Breast epithelium (tissue), 4 donors: ENCODE results near the gene ETFA. TPM values are rescaled to one million over a fixed set of nuclear protein-coding genes. Genes with fewer than 3 reads are reported as not detected.

Experiments
- DNase-seq, 2 donors: peaks; one replicate each; pipeline ENCODE4 v3.0.0-alpha.2; 2019; ENCODE audit warnings: low spot score in 2 of 2
- H3K27ac ChIP-seq, 2 donors: fragments of 200-600 bp; sonication (generic) in 1 of 2; one replicate each; pipeline ENCODE4 v1.5.1; 2016 to 2019; ENCODE audit warnings: mild to moderate bottlenecking in 1 of 2
- H3K27me3 ChIP-seq, 2 donors: fragments of 200-600 bp; sonication (generic) in 1 of 2; one replicate each; pipeline versions ENCODE4 v1.5.1 to v1.6.0; 2017 to 2019; ENCODE audit warnings: control low read depth in 1 of 2, mild to moderate bottlenecking in 1 of 2
- H3K36me3 ChIP-seq: fragments of 200-600 bp; one replicate; pipeline ENCODE4 v1.5.1; 2019
- H3K4me1 ChIP-seq, 2 donors: fragments of 200-600 bp; sonication (generic); one replicate each; pipeline ENCODE4 v1.5.1; 2016 to 2019; ENCODE audit warnings: control low read depth in 1 of 2
- H3K4me3 ChIP-seq, 3 donors: fragments of 200-600 bp; sonication (generic); 1 replicate in 2 of 3; 2 replicates in 1 of 3; pipeline ENCODE4 v1.5.1; 2016 to 2019; ENCODE audit warnings: mild to moderate bottlenecking in 3 of 3, moderate library complexity in 2 of 3
- H3K9me3 ChIP-seq, 2 donors: fragments of 200-600 bp; sonication (generic) in 1 of 2; one replicate each; pipeline ENCODE4 v1.5.1; 2016 to 2019; ENCODE audit warnings: control low read depth in 1 of 2
- POLR2A ChIP-seq: fragments of 450-650 bp; IDR thresholded peaks from one replicate; pipeline ENCODE4 v1.6.1; 2016; ENCODE audit warnings: antibody characterized with exemption, mild to moderate bottlenecking, moderate library complexity
- POLR2AphosphoS5 ChIP-seq, 3 donors: sonication (generic); formaldehyde crosslinking; IDR thresholded peaks; one replicate each; pipeline ENCODE4 v1.6.1; 2017; ENCODE audit warnings: antibody characterized with exemption in 3 of 3
- intact Hi-C: fragments of 100-400 bp; cut with DNase I; formaldehyde crosslinking; loops from one replicate; pipeline ENCODE4 v1.15.1; 2023; ENCODE audit warnings: low total_unique reads
- total RNA-seq, 3 donors: library from RNA; depleted of rRNA; stranded (reverse); fragments of >200 nt; gene quantifications; one replicate each; pipeline ENCODE4 v1.1.0, GENCODE V29; 2016
- TF ChIP-seq, protein P1 (sequence below), 3 donors: fragments of 450-650 bp; IDR thresholded peaks; one replicate each; pipeline ENCODE4 v1.5.1; 2016 to 2017; ENCODE audit warnings: antibody characterized with exemption in 3 of 3, mild to moderate bottlenecking in 3 of 3, moderate library complexity in 3 of 3

The ETFA gene
- total RNA-seq, 3 donors from 2014 or later, result 96.0 to 108 (median 108) TPM

DNA sequence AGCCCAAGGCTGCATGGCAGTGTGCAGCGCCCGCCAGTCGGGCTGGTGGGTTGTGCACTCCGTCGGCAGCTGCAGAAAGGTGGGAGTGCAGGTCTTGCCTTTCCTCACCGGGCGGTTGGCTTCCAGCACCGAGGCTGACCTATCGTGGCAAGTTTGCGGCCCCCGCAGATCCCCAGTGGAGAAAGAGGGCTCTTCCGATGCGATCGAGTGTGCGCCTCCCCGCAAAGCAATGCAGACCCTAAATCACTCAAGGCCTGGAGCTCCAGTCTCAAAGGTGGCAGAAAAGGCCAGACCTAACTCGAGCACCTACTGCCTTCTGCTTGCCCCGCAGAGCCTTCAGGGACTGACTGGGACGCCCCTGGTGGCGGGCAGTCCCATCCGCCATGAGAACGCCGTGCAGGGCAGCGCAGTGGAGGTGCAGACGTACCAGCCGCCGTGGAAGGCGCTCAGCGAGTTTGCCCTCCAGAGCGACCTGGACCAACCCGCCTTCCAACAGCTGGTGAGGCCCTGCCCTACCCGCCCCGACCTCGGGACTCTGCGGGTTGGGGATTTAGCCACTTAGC is 29.6 kb upstream of the ETFA start:
- Histone ChIP-seq H3K4me1 (peaks cover 12 to 15% of the 10 kb centered on the region in 2 donors), H3K9me3 (no peaks in the 10 kb centered on the region), H3K4me3 (peak overlapping the region; percentile 28 to 63 (median 41)), H3K27ac (no peak overlapping the region), H3K36me3 (no peaks in the 10 kb centered on the region), H3K27me3 (peaks cover 28 to 100% of the 10 kb centered on the region in 2 donors)
- no peak for DNase-seq
- intact Hi-C loops, result no loop called here
- TF ChIP-seq, protein P1, sequence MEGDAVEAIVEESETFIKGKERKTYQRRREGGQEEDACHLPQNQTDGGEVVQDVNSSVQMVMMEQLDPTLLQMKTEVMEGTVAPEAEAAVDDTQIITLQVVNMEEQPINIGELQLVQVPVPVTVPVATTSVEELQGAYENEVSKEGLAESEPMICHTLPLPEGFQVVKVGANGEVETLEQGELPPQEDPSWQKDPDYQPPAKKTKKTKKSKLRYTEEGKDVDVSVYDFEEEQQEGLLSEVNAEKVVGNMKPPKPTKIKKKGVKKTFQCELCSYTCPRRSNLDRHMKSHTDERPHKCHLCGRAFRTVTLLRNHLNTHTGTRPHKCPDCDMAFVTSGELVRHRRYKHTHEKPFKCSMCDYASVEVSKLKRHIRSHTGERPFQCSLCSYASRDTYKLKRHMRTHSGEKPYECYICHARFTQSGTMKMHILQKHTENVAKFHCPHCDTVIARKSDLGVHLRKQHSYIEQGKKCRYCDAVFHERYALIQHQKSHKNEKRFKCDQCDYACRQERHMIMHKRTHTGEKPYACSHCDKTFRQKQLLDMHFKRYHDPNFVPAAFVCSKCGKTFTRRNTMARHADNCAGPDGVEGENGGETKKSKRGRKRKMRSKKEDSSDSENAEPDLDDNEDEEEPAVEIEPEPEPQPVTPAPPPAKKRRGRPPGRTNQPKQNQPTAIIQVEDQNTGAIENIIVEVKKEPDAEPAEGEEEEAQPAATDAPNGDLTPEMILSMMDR (IDR thresholded peaks at IDR 0.05), result no peak
- TF ChIP-seq POLR2A (no peak), POLR2AphosphoS5 (IDR thresholded peaks at IDR 0.05) (no peak)

DNA sequence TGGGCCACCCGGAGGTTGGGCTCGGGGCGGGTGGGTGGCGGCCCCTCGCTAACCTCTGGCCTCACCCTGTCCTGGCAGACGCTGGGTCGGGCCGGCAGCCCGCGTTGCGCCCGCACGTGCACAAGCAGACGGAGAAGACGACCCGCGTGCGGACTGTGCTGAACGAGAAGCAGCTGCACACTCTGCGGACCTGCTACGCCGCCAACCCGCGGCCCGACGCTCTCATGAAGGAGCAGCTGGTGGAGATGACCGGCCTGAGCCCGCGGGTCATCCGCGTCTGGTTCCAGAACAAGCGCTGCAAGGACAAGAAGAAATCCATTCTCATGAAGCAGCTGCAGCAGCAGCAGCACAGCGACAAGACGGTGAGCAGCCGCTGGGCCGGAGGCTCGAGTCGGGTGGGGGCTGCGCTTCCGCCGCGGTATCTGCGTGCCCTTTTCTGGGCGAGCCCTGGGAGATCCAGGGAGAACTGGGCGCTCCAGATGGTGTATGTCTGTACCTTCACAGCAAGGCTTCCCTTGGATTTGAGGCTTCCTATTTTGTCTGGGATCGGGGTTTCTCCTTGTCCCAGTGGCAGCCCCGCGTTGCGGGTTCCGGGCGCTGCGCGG is 29.0 kb upstream of the ETFA start:
- DNase-seq, result no peak
- Histone ChIP-seq H3K27me3 (peaks cover 28 to 100% of the 10 kb centered on the region in 2 donors), H3K36me3 (no peaks in the 10 kb centered on the region), H3K9me3 (no peaks in the 10 kb centered on the region), H3K27ac (no peak overlapping the region), H3K4me1 (peaks cover 12 to 15% of the 10 kb centered on the region in 2 donors), H3K4me3 (peak overlapping the region; percentile 28 to 63 (median 41))
- intact Hi-C loops, result no loop called here
- TF ChIP-seq POLR2A (no peak), POLR2AphosphoS5 (IDR thresholded peaks at IDR 0.05) (peak in 2 of 3 donors; percentile 10 to 58)
- TF ChIP-seq, protein P1 (IDR thresholded peaks at IDR 0.05), result no peak

DNA sequence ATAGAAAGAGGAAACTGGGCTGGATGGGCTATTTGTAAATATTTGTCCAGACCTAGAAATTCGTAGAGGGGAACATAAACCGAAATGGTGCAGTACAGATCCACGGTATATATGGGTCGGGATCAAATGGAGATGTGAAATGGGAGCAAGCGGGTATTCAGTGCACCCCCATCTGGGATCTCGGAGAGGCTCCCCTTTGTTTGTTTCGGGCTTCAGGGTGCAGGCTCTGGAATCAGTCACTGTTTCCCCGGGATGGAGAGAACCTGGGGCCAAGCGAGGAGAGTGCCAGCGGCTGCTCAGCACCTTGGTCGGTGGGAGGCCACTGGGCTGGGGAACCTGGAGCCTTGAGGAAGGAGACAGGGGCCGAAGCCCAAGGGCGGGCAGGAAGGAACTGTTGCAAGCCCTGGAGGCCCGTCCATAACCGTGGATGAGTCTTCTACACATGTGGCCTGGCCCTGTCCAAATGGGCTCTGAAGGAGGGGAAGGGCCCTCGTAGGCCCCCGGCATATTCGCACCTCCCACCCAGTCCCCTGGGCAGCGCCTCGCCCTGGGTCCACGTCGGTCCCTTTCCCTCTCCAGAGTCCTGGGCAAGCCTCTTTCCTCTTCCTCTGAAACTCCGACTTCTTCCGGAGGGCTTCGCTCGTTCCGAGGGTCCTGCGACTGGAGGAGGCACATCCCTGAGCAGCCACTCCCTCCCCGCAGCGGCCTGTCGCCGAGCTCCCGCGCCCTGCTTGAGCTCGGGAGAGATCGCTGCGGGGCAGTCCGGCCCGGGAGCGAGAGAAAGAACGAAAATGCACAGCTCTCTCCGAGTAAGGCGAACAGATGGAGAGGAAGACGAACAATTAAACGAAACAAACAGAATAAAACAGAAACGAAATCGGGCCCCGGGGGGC is 28.3 kb upstream of the ETFA start:
- Histone ChIP-seq H3K27me3 (peaks cover 28 to 100% of the 10 kb centered on the region in 2 donors), H3K4me1 (peaks cover 12 to 15% of the 10 kb centered on the region in 2 donors), H3K9me3 (no peaks in the 10 kb centered on the region), H3K36me3 (no peaks in the 10 kb centered on the region), H3K27ac (no peak overlapping the region), H3K4me3 (peak overlapping the region; percentile 28 to 63 (median 41))
- intact Hi-C loops, result no loop called here
- no peak for DNase-seq
- TF ChIP-seq, protein P1 (IDR thresholded peaks at IDR 0.05), result no peak
- TF ChIP-seq POLR2A (no peak), POLR2AphosphoS5 (IDR thresholded peaks at IDR 0.05) (no peak)

DNA sequence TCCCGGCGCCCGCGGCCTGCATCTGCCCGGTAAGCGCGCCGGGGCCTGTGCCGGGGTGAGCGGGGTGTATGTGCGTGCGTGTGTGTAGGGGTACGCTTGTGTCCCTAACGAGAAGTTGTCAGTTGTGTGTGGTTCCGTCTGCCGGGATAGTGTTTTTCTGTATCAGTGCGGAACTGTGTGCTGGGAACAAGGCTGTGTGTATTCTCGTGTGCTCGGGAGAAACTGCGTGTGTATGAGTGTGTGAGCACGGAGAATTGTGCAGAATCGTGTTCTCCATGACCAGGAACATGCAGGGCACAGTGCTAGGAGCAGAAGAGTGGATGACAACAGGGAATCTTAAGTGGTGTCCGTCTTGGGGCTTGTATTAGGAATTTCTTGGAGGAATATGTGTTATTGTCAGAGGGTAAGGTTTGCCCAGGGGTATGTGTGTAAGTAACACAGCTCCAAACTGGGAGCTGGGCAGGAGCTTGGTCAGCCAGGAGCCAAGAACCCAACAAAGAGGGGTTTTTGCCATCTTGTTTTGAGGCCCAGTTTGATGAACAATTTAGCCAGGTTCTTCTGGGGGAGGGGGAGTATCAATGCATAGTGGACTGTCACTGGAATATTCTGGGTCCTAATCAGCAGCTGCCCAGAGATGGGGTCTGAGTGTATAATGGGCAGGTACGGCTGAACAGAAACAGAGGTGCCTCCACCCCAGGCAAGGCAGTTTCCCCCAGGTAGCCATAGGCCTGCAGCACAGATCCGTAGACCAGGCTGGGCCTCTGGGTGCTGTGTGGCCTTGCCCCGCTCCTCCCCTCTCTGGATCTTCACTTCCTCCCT is 27.4 kb upstream of the ETFA start:
- H3K4me1 ChIP-seq, result peaks cover 12 to 15% of the 10 kb centered on the region in 2 donors
- TF ChIP-seq, protein P1 (IDR thresholded peaks at IDR 0.05), result no peak
- TF ChIP-seq POLR2A, result no peak
- no peak for TF ChIP-seq POLR2AphosphoS5 (IDR thresholded peaks at IDR 0.05)
- DNase-seq, result no peak
- intact Hi-C loops, result no loop called here
- no peaks in the 10 kb centered on the region for H3K9me3 ChIP-seq
- H3K36me3 ChIP-seq, result no peaks in the 10 kb centered on the region
- H3K27ac ChIP-seq, result no peak overlapping the region
- peaks cover 28 to 100% of the 10 kb centered on the region in 2 donors for H3K27me3 ChIP-seq
- peak overlapping the region in 1 of 3 donors; percentile 34 for H3K4me3 ChIP-seq
